HG03108 (cell line): ENCODE measurements around the gene LRRC18.

ENCODE experiments used
- ATAC-seq: cut with Tn5 transposase; IDR thresholded peaks from one replicate; pipeline ENCODE4 v1.9.1; 2021; ENCODE audit warnings: moderate library complexity; ENCODE audit not compliant: unreplicated experiment

Gene LRRC18

DNA sequence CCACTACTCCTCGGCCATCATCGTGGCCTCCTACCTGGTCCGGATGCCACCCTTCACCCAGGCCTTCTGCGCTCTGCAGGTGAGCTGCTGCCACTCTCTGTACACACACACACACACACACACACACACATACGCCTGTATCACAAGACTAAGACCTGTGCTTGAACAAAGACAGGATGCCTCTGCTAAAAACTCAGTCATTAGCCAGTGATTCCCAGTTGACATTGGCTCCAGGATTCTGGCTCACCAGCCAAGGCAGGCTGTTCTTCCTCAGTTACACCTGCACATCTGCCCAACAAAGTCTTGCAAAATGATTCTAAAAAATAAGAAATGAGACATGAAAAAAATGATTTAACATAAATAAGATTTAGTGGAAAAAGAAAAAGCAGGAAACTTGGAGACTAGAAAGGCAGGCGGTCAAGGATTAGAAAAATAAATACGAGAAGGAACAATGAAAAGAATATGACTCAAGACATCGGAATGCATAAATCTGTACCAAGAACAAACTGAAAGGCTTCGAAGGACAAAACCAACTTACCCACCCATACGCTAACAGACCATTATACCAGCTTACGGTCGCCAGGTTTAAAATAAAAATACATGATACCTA is 7.4 kb upstream of the LRRC18 start:
- ATAC-seq: no peak

- ATAC-seq: no peak
These were observed 6.7 kb upstream of the LRRC18 start for GRCh38 chr10:48946332-48946731.

- ATAC-seq: no peak
These were observed 5.9 kb upstream of the LRRC18 start for GRCh38 chr10:48945441-48946130.

DNA sequence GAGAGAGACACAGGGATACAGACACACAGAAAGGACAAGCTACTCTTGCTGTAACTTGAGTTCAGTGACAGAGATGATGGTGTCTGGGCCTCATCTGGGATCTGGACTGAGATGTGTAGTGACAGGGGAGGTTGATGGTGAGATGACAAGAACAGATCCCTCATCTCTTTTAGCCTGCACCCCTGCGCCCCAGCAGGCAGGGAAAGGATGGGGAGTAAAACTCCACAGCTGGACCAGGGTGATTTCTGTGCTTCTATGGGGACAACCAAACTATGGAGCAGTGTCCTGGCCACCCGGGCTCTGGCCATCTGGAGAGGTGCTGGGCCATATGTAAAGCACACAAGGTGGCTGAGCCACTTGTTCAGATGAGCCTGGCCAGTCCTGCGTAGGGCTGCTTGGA is 4.5 kb upstream of the LRRC18 start:
- no peak for ATAC-seq

- no peak for ATAC-seq
These were observed 3.5 kb upstream of the LRRC18 start for GRCh38 chr10:48943096-48943495.

GRCh38 chr10:48941427-48942075 is 1.9 kb upstream of the LRRC18 start:
- no peak for ATAC-seq

DNA sequence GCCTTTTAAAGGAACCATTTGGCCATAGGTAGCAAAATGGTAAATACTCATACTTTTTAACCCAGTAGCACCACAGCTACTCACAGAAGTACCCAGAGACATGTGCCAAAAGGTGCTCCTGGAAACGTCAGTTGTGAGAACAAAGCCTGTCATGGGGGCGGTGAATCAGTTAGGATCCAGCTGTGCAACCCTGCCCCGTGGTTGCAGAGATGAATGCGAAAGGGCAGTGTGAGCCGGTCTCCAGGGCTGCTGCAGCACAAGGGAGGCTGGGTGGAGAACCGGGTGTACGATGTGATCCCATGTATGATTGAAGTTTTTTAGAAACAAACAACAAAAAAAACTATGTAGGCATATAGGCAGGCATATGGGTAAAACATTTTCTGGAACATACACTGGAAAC is 1.3 kb upstream of the LRRC18 start:
- no peak for ATAC-seq

DNA sequence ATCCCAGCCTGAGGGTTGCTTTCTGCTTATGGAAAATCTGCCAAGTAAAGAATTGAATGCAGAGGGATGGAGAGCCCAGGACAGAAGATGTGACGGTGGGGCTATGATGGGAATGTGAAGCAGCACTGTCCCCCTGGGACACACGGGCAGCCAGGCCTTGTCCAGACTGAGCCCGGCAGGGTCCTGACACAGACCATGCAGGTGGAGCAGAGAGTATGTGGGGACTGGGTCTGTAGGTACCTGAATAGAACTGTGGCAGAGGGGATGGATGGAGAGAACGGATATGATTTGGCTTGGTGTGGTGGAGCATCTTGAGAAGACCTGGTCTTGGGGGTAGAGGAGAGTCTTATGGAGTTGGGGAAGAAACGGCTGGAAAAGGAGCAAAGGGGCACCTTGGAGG is 732 bp upstream of the LRRC18 start:
- no peak for ATAC-seq

DNA sequence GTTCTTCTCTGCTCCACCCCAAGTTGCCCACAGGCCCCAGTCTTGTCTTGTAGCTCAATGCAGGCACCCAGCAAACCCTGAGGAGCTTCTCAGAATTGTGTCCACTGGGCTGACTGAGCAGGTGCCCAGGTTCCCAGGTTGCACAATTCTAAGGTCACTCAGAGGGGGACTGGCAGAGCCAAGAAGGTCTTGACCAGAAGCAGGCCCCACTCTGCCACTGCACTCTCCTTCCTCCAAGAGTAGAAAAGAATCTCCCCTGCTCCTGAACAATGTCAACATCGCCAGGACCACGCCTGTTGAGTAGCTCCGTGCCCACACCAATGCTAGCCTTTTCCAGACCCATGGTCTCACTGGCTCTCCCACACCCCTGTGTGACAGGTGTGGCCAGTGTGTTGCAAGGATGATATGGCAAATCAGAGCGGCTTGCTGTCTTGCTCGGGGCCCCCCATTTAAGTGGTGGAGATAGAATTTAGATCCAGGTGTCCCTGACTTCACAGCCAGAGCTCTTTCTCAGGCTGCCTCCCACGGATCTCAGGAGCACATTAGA is 577 bp downstream of the LRRC18 start:
- ATAC-seq: no peak

- ATAC-seq: no peak
These were observed 1.4 kb downstream of the LRRC18 start for GRCh38 chr10:48938281-48938680.

- ATAC-seq: no peak
These were observed 1.8 kb downstream of the LRRC18 start for GRCh38 chr10:48937796-48938195.

GRCh38 chr10:48935577-48935976 is 4.1 kb downstream of the LRRC18 start:
- ATAC-seq: no peak

GRCh38 chr10:48934672-48935501 is 4.8 kb downstream of the LRRC18 start:
- ATAC-seq: no peak

DNA sequence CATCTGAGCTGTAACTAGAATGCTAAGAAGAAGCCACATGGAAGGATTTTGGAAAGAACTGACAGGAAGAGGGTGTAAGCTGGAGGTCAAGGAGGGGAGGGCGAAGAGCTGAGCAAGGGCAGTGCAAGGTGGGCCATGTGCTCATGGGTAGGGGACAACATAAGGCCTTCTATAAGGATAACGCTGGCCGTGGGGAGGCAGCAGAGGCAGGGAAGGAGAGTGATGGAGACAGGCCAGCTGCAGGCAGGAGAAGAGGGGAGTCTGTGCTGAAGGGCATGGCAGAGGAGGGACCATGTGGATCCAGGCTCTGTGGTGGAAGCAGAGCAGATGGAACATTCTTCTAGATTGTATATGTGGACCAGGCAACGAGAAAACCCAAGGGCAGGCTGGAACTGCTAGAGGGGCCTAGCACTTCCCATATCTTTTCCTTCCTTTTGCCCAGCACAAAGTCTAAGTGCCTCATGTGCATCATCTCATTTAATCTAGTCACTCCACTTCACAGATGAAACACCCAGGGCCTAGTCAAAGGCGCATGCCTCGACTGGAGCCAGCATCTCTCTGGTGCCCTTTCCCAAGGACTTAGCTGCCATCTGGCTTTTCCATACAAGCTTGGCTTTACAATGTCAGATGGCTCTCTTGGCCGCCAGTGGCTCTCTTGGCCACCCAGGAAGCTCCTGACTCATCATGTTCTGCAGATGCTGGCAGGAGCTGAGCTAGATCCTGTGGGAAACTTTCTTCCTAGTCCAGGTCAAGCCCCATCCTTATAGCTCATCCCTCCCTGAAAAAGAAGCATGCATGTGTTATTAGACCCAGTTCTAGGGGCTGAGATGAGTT is 6.6 kb downstream of the LRRC18 start:
- ATAC-seq: no peak

DNA sequence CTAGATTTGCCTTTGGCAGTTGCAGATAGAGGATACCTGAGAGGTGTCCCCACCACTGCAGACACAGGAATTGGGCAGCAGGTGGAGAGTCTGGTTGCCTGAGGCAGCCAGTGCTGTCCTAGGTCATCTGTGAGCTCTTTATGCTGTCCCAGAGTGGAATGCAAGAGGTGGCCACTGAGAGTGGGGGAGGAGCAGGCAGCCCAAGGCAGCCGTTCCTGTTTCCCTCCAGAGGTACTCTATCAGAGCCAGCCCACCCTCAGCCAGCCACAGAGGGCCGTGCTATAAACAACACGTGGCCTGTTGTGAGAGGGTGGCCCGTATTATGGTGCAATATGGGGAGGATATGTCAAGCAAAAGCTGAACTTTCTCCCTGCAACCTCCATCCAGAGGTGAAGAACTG is 8.5 kb downstream of the LRRC18 start:
- no peak for ATAC-seq

DNA sequence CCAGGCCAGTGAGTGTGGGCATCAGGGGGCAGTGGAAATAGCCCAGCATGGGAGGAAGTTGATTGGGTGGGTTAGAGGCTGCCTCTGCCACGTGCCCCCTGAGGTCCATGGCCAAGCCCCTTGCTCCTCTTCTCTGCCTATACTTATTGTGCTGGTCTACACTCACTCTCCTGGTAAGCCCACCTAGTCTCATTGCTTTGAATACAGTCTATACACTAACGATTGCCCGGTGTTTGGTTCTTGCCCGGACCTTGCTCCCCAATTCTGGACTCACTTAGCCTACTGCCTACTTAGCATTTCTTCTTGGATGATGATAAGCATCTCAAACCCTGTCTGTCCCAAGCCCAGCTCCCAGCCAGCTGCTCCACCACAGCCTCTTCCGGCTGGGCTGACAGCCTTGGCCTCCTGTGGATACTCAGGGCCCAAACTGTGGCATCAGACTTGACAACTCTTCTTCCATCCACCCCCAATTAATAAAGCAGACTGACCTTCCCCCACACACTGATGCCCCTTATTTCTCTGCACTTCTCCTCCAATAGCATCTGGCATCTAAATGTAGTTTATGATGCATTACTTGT is 10.1 kb downstream of the LRRC18 start:
- no peak for ATAC-seq

DNA sequence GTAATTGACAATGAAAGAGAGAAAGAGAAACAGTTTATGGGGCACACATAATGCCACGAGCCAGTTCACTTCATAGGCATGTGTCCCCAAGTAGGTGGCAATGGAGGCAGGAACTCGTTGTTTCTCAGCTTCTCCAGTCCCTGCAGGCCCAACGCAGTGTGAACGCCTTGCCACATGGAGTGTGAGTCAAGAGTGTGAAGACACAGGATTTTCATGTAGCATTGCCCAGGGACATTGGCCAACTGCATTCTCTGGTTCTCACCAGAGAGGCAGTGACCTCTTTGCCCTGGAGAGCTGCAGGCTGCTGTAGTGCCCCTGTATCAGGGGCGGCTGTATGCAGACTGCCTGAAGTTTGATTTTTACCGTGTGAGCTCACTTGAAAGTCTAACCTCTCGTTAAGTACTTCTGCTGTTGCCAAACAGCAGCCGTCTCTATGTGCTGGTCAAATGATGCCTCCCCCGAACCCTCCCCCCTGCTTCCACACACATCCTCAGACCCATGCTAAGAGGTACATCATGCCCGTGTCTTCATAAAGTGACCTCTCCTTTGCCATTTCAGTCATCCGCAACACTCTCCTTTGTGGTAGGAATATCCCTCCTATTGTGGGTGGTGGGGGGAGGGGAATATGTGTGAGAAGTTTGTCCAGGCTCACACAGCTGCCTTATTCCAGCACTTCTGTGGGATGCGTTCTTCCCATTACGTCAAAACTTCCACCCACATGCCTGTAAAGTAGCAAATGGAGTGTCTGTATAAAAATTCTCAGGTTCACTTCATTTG is 12.7 kb downstream of the LRRC18 start:
- ATAC-seq: no peak

GRCh38 chr10:48926255-48926654 is 13.4 kb downstream of the LRRC18 start:
- no peak for ATAC-seq

DNA sequence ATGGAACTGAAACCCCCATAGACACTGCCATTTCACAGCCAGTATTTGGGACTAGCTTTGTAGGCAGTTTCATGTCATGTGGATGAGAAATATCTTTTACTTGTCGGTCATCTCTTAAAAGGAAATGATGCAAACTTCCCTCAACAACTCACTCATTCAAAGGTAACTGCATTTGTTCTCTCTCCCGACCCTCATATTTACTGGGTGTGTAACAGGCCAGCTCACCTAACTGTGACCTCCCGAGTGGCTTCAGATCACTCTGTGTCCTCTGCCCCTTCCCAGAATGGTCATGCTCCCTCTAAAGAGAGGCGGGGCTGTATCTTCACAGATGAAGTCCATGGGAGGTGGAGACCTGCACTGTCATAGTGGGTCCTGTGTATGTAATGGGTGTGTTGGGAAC is 14.7 kb downstream of the LRRC18 start:
- ATAC-seq: no peak
